KMS-11 (cell line): ENCODE data around the gene PRAME.

ENCODE experiments used
- H2AFZ ChIP-seq: fragments of 200-600 bp; sonication (generic); 2 replicates; pipeline ENCODE4 v1.6.1; 2016; ENCODE audit warnings: antibody characterized with exemption, mixed run types, low read depth
- H3K27ac ChIP-seq: fragments of 200-600 bp; sonication (generic); 2 replicates; pipeline ENCODE4 v1.6.1; 2016; ENCODE audit warnings: mild to moderate bottlenecking, mixed run types
- H3K27me3 ChIP-seq: fragments of 200-600 bp; sonication (generic); 2 replicates; pipeline ENCODE4 v1.6.1; 2017; ENCODE audit warnings: mild to moderate bottlenecking, low read depth, mixed run types, moderate library complexity; ENCODE audit not compliant: insufficient read depth
- H3K36me3 ChIP-seq: fragments of 200-600 bp; sonication (generic); 2 replicates; pipeline ENCODE4 v1.6.1; 2017; ENCODE audit warnings: mild to moderate bottlenecking, mixed run types; ENCODE audit not compliant: insufficient read depth
- H3K4me1 ChIP-seq: fragments of 200-600 bp; sonication (generic); 2 replicates; pipeline ENCODE4 v1.6.1; 2016; ENCODE audit warnings: mild to moderate bottlenecking, low read depth, mixed run types; ENCODE audit not compliant: poor library complexity, severe bottlenecking
- H3K4me2 ChIP-seq: fragments of 200-600 bp; sonication (generic); 2 replicates; pipeline ENCODE4 v1.7.0; 2016; ENCODE audit warnings: mild to moderate bottlenecking, mixed run types
- H3K4me3 ChIP-seq: fragments of 200-600 bp; sonication (generic); IDR thresholded peaks from 2 replicates; pipeline ENCODE4 v1.6.1; 2017; ENCODE audit warnings: low read depth, low read length, mixed read lengths; ENCODE audit not compliant: insufficient read depth
- H3K79me2 ChIP-seq: fragments of 200-600 bp; sonication (generic); 2 replicates; pipeline ENCODE4 v1.6.1; 2016; ENCODE audit warnings: low read depth, mixed run types; ENCODE audit not compliant: insufficient read depth
- H3K9ac ChIP-seq: fragments of 200-600 bp; sonication (generic); 2 replicates; pipeline ENCODE4 v1.6.1; 2016; ENCODE audit warnings: mild to moderate bottlenecking, mixed run types
- H4K20me1 ChIP-seq: fragments of 200-600 bp; sonication (generic); 2 replicates; pipeline ENCODE4 v1.6.1; 2016; ENCODE audit warnings: mild to moderate bottlenecking, mixed run types; ENCODE audit not compliant: insufficient read depth
- TF ChIP-seq, protein P1 (sequence below): fragments of 200-600 bp; sonication (generic); conservative IDR thresholded peaks from 2 replicates; pipeline ENCODE4 v1.6.1; 2017; ENCODE audit warnings: low read depth, mild to moderate bottlenecking, antibody characterized with exemption, low read length, moderate library complexity, mixed read lengths

PRAME gene

DNA sequence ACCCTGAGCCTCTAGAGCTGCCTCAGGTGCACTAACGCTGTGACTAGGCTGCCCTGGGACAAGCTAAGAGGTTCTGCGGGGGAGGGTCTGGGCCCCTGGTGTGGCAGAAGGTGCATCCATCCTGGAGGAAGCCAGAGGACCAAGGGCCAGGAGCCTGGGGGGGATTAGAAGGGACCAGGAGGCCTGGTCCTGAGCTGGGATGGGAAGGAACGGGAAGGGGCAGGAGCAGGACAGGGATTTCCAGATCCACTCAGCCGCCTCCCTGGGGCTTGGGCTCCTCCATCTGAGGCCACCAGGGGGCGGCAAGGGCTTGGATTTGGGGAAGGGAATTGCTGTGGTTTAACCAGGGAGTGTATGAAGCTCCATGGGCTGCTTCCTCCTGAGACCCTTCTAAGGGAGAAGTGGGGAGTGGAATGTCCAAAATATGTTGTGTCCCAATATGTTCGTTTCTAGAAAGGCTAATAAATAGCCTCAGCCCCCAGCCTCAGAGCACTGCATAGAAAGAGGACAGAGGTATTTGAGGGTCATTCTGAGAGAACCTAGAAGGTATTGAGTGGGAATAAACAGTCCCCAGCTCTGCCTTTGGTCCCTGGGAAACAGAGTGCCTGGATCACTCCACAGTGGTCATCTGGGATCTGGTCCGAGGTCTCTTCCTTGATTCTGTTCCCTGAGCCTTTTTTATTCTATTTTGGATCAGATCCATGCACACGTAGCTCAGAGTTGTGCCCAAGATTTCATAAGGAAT lies 17.4 kb upstream of the PRAME start:
- H3K27ac ChIP-seq, result no peak overlapping the region
- H3K79me2 ChIP-seq, result no peaks in the 10 kb centered on the region
- H3K4me1 ChIP-seq, result no peaks in the 10 kb centered on the region
- H3K36me3 ChIP-seq, result no peaks in the 10 kb centered on the region
- H3K27me3 ChIP-seq, result no peaks in the 10 kb centered on the region
- no peak overlapping the region for H2AFZ ChIP-seq
- no peak overlapping the region for H3K4me3 ChIP-seq
- H3K9ac ChIP-seq, result no peak overlapping the region
- no peaks in the 10 kb centered on the region for H4K20me1 ChIP-seq
- TF ChIP-seq, protein P1, sequence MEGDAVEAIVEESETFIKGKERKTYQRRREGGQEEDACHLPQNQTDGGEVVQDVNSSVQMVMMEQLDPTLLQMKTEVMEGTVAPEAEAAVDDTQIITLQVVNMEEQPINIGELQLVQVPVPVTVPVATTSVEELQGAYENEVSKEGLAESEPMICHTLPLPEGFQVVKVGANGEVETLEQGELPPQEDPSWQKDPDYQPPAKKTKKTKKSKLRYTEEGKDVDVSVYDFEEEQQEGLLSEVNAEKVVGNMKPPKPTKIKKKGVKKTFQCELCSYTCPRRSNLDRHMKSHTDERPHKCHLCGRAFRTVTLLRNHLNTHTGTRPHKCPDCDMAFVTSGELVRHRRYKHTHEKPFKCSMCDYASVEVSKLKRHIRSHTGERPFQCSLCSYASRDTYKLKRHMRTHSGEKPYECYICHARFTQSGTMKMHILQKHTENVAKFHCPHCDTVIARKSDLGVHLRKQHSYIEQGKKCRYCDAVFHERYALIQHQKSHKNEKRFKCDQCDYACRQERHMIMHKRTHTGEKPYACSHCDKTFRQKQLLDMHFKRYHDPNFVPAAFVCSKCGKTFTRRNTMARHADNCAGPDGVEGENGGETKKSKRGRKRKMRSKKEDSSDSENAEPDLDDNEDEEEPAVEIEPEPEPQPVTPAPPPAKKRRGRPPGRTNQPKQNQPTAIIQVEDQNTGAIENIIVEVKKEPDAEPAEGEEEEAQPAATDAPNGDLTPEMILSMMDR, result peak; percentile 90
- H3K4me2 ChIP-seq, result no peak overlapping the region

DNA sequence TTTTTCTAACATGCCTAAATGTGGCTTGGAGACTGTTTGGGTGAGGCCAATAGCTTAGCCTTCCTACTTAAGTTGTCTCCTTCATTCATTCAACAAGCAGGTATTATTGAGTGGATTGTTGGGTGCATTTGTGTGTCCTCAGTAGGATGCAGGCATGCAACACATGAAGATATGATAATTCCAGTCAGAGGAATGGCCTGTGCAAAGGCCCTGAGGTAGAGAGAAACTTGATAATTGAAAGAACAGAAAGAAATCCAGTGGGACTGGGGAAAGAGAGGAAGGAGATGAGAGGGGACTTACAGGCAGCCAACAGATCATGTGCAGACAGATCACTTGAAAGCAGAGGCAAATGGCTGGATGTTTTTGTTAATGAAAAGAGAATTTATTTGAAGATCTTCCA lies 15.3 kb upstream of the PRAME start:
- no peak overlapping the region for H2AFZ ChIP-seq
- H4K20me1 ChIP-seq, result no peaks in the 10 kb centered on the region
- H3K9ac ChIP-seq, result no peak overlapping the region
- H3K36me3 ChIP-seq, result no peaks in the 10 kb centered on the region
- H3K27ac ChIP-seq, result no peak overlapping the region
- no peaks in the 10 kb centered on the region for H3K79me2 ChIP-seq
- no peaks in the 10 kb centered on the region for H3K4me1 ChIP-seq
- H3K4me2 ChIP-seq, result no peak overlapping the region
- TF ChIP-seq, protein P1, result no peak
- H3K27me3 ChIP-seq, result no peaks in the 10 kb centered on the region
- no peak overlapping the region for H3K4me3 ChIP-seq

DNA sequence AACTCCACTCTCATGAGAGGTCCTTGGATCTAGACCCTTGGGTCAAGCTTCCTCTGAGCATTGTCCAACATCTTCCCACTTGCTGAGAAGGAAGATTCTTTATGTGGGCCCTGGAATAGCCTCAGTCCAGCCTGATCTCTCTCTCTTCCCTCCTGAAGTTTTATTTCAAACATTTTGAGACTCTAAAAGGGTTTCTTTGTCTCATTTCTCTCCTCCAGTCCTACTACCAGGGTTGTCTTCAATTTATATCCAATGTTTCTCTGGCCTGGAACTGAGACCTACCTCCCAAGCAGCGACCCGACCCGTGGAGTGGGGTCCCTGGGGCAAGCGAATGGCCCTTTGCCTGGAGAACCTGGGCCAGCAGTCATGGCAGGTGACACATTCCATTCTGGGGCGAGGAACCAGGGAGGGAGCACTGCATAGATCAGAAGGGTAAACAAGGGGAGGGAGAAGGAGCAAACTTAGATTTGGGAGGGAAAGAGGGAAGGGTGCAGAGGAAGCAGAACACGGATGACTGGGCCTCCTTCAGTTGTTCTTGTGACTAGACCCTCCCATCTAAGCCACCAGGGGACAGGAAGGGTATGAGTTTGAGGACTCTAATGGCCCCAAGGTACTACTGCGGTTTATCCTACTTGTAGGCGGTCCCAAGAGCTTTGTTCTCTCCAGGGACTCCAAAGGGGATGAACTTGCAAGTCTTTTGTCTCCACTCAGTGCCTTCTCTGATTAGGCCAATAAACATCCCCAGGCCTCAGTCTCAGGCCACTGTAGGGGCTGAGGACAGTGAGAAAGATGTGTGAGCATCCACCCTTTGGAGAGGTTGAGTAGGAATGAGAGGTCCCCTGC lies 14.2 kb upstream of the PRAME start:
- no peaks in the 10 kb centered on the region for H3K27me3 ChIP-seq
- no peaks in the 10 kb centered on the region for H3K36me3 ChIP-seq
- H3K4me3 ChIP-seq, result no peak overlapping the region
- H4K20me1 ChIP-seq, result no peaks in the 10 kb centered on the region
- no peaks in the 10 kb centered on the region for H3K4me1 ChIP-seq
- no peak overlapping the region for H3K9ac ChIP-seq
- TF ChIP-seq, protein P1, result no peak
- H3K27ac ChIP-seq, result no peak overlapping the region
- H3K4me2 ChIP-seq, result no peak overlapping the region
- no peak overlapping the region for H2AFZ ChIP-seq
- no peaks in the 10 kb centered on the region for H3K79me2 ChIP-seq

DNA sequence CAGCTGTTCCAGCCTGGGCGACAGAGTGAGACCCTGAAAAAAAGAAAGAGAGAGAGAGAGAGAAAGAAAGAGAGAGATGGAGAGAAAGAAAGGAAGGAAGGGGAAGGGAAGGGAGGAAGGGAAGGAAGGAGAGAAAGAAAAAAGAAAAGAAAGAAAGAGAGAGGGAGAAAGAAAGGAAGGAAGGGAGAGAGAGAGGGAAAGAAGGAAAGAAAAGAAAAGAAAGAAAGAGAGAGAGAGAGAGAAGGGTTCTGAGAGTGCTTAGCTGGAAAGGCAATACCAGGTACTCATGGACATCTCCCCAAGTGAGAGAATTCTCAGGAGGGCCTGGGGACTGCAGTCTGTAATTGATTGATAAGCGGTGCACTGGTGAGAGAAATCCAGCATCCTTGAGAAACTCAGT lies 12.8 kb upstream of the PRAME start:
- Histone ChIP-seq H3K27ac (no peak overlapping the region), H2AFZ (no peak overlapping the region), H3K27me3 (no peaks in the 10 kb centered on the region), H3K36me3 (no peaks in the 10 kb centered on the region), H3K4me2 (no peak overlapping the region), H3K9ac (no peak overlapping the region), H3K79me2 (no peaks in the 10 kb centered on the region), H4K20me1 (no peaks in the 10 kb centered on the region), H3K4me3 (no peak overlapping the region), H3K4me1 (no peaks in the 10 kb centered on the region)
- TF ChIP-seq, protein P1, result no peak
